ENCODE results near the gene ENTPD5.
"Not testable (repeated sequence)": the region's sequence is repeated elsewhere in the genome, so short reads cannot be mapped to it uniquely, and the experiment has no call there.

The ENTPD5 gene

GRCh38 chr14:74005664-74006063 lies 13.4 kb downstream of the ENTPD5 start:
- not testable (repeated sequence) for DNase-seq (ENCODE audit: low read depth in 2 of 2)

- no peak for DNase-seq (ENCODE audit: low read depth in 2 of 2)
Measured at GRCh38 chr14:73998726-73999125, 20.4 kb downstream of the ENTPD5 start.

GRCh38 chr14:73997944-73998447 lies 21.1 kb downstream of the ENTPD5 start:
- no peak for DNase-seq (ENCODE audit: low read depth in 2 of 2)

- DNase-seq (ENCODE audit: low read depth in 2 of 2) = no peak
Measured at GRCh38 chr14:73997108-73997943, 21.8 kb downstream of the ENTPD5 start.

GRCh38 chr14:73996731-73997107 lies 22.4 kb downstream of the ENTPD5 start:
- no peak for DNase-seq (ENCODE audit: low read depth in 2 of 2)

- no peak for DNase-seq (ENCODE audit: low read depth in 2 of 2)
Measured at GRCh38 chr14:73995977-73996378, 23.1 kb downstream of the ENTPD5 start.

GRCh38 chr14:73994926-73995325 lies 24.2 kb downstream of the ENTPD5 start:
- not testable (repeated sequence) for DNase-seq (ENCODE audit: low read depth in 2 of 2)

- no peak for DNase-seq (ENCODE audit: low read depth in 2 of 2)
Measured at GRCh38 chr14:73991092-73991491, 28.0 kb downstream of the ENTPD5 start.

GRCh38 chr14:73988656-73989055 lies 30.4 kb downstream of the ENTPD5 start:
- not testable (repeated sequence) for DNase-seq (ENCODE audit: low read depth in 2 of 2)

- DNase-seq (ENCODE audit: low read depth in 2 of 2) = no peak
Measured at GRCh38 chr14:73988065-73988464, 31.0 kb downstream of the ENTPD5 start.

- no peak for DNase-seq (ENCODE audit: low read depth in 2 of 2)
Measured at GRCh38 chr14:73977896-73978295, 41.2 kb downstream of the ENTPD5 start.

- DNase-seq (ENCODE audit: low read depth in 2 of 2) = no peak
Measured at GRCh38 chr14:73976125-73976524, 43.0 kb downstream of the ENTPD5 start.

- DNase-seq (ENCODE audit: low read depth in 2 of 2) = no peak
Measured at GRCh38 chr14:73973497-73973896, 45.6 kb downstream of the ENTPD5 start.

- no peak for DNase-seq (ENCODE audit: low read depth in 2 of 2)
Measured at GRCh38 chr14:73968885-73969284, 50.2 kb downstream of the ENTPD5 start.

- no peak for DNase-seq (ENCODE audit: low read depth in 2 of 2)
Measured at GRCh38 chr14:73965216-73965615, 53.9 kb downstream of the ENTPD5 start.

- DNase-seq (ENCODE audit: low read depth in 2 of 2) = no peak
Measured at GRCh38 chr14:73961192-73961591, 57.9 kb downstream of the ENTPD5 start.

- no peak for DNase-seq (ENCODE audit: low read depth in 2 of 2)
Measured at GRCh38 chr14:73958591-73958990, 60.5 kb downstream of the ENTPD5 start.

- DNase-seq (ENCODE audit: low read depth in 2 of 2) = no peak
Measured at GRCh38 chr14:73955674-73956073, 63.4 kb downstream of the ENTPD5 start.

GRCh38 chr14:73953731-73954130 lies 65.4 kb downstream of the ENTPD5 start:
- no peak for DNase-seq (ENCODE audit: low read depth in 2 of 2)

- peak; percentile 69 to 78 for DNase-seq (ENCODE audit: low read depth in 2 of 2)
Measured at GRCh38 chr14:73949752-73950734, 69.0 kb downstream of the ENTPD5 start, which contains the start of the genes COQ6 and FAM161B. Gene COQ6, plus strand, starts transcription at chr14:73950302. Its CDS starts 31 bp downstream, at chr14:73950333. Gene FAM161B, minus strand, starts transcription at chr14:73950094. Its CDS starts 68 bp downstream, at chr14:73950026.

- no peak for DNase-seq (ENCODE audit: low read depth in 2 of 2)
Measured at GRCh38 chr14:73945159-73945670, 73.9 kb downstream of the ENTPD5 start.

Measured in activated CD8-positive, alpha-beta memory T cell treated with anti-CD3 and anti-CD28 coated beads for 4 hours (primary cell).